NCI-H1105 treated with DMSO at 0.1 percent for 48 hours (cell line): Measurements from ENCODE around the gene PRKCE.
A peak's percentile ranks its signal among the peaks of the same experiment; 100 is the strongest.

ENCODE experiments used
- DNase-seq: peaks from one replicate; lab custom pipeline; 2025; lab: John Stamatoyannopoulos, UW

The PRKCE gene

DNA sequence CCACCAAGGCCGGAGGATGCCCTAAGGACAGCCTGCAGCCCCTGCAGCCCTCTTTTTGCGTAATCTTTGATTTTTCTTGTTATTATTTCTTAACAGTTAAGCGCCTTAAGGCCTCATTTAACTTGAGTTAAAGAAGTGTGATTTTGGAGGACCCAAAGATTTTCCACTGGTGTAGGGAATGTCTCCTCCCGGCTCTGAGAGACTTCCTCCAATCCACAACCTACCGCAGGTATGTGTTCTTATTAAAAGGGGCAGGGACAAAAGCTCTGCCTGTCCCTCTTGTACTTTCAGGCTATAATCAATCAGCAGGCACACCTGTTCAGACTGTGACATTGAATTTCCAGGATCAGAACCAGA, 285.1 kb downstream of the PRKCE start:
- no peak for DNase-seq

DNA sequence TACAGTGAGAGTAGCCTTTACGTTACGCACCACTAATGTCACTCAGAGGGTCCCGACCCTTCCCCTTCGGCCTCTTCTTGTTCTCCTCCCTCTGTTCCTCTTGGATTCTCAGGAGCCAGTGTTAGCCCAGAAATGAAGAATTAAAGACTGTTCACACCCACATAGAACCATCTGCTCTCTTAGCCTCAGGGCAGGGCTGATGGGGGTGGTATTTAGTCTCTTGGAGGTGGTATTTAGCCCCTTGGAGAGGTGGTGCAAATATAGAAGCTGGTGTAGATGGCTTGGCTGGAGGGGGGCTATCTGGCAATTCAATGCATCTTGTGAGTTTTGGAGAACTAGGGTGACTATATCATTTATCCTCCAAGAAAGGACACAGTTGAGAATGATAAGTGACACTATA, 286.5 kb downstream of the PRKCE start:
- DNase-seq: no peak

DNA sequence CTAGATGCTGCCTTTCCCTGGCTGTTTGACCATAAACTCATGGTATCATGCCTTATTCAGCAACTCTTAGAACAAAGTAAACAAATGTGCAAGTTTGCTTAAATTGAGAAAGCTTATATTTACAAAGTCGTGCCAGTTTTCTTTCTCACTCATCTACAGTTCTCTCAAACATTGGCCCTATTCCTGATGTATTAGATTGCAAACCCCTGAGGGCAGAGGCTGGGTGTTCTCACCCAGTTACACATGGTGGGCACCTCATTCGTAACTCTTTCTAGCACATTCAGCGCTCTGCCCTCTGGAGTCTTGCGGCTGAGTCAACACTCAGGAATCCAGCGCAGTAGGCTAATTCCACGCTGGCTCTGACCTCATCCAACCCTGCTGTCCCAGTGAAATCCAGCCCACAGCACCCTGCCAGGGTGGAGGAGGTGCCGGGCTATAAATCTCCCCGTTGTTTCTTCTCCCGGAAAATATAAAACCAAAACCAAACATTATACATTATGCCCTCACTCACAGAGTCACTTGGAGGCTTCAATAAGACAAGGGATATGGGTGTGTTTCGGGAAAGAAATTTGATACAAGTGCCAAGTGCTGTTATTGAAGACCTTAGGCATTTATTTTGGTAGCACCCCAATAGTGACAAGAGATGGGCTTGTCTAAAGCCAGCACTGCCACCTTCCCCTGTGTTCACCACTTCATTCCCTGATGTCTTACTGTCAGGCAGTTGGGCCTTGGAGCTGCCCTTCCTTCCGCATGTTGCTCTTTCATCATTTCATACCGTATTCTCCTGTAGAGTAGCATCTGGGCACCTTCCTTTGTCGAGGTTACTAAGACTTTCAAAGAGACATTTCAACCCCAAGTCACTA, 287.4 kb downstream of the PRKCE start:
- no peak for DNase-seq

DNA sequence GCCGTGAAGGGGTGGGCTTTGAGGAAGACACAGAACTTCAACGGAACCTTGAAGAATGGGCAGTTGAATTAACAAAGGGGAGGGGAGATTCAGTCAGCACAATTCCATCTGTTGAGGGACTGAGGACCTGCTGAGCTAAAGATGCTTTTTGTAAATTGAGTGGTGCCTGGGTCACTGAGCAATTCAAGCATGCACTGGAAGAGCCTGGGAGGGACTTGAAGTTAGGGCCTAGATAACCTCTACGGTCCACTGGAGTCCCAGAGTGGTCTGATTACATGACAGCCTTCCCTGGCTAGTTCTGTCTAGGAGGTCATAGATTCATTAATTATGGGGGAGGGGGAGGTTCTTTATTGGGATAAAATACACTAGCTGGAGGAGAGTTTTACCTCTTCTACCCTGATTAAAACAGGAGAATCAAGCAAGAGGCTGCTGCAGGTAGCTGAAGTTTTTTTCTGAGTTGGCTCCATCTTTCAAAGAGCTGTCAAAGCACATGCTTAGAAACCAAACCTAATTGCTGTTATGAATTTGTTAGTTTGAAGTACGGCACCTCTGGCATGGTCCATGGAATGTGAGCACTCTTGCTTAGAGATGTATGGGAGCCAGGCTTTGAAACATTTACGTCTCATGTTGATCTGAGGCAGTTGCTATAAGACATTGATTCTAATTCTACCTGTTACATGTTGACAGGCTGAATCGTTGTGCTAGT, 290.2 kb downstream of the PRKCE start:
- DNase-seq: no peak

DNA sequence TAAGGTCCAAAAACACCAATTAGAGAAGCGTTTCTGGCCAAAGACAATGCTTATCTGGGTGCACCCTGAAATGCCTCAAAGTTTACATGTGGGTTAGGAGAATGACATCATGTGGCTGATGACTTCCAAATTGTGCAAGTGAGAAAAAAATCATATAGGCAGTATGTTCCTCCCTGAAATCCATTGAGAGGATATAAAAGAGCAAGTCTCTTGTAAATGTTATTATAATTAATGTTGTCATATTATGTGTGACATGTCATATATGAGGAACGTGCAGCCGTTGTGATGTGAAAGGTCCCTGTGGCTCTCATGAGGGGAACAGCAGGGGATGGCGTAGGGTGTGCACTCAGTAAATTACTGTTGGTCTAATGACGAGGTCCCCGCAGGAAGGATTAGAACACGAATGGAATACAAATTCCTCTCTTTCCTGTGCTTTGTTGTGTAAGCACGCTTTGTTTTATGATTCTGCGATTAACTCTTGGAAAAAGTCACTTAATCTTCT, 290.8 kb downstream of the PRKCE start:
- DNase-seq: no peak

DNA sequence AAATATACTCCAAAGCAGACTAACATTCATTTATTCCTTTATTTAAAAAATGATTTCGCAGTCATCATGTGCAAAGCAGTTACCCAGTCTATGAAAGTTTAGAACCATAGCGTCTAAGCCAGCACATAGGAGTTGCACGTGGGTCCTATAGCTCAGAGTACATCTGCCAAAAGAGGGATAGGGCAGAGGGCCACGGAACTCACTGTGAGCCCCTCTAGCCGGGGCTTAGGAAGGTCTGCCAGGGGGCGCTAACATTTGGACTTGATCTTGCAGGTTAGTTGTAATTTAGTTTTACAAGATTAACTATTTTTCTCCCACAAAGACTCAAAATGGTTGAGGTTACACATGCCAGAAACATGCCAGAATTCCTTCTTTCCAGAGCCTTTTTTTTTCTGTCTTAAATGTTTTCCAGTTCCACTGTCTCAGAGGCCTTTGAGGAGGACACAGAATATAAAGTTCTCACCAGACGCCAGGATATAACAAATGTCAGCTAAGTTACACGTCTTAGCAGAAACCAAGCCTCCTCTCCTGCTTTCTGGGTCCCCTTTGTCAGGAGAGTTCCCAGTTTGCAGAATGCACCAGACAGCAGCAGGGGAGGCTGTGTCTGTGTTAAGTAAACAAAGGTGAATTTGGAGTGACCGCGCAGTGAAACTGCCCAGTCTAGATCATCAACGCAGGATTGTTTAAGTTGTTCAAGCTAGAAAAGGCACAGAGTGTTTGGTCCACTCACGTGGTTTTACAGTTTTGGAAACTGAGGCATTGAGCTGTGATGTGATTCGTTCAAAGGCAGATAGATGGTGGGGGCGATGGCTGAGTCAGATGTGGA, 292.0 kb downstream of the PRKCE start:
- DNase-seq: no peak

DNA sequence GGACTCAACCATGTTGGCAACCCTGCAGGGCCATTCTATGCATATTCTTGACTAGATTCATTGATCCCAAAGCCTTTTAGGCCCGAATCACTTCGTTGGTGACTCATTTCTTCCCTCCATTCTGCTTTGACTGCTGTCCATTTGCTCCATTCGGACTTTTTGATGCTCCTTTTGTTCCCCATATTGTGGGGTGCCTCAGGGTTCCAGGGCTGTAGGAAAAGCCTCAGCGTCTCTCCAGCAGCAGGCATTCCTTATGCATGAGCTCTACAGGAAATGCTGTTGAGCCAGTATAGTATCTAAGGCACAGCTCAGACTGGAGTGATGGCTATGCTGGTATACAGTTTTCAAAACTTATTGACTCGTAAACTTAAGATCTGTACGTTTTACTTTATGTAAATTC, 292.6 kb downstream of the PRKCE start:
- DNase-seq: no peak

DNA sequence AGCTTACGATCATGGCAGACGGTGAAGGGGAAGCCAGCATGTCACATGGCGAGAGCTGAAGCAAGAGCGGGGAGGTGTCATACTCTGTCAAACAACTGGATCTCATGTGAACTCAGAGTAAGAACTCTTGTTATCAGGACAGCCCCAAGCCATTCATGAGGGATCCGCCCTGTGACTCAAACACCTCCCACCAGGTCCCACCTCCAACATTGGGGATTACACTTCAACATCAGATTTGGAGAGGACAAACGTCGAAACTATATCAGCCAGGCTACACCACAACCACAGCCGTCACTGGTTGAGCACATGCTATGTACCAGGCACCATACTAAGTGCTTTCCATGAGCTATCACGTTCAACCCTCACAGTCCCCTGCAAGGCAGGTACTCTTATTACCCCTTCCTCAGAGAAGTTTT, 293.8 kb downstream of the PRKCE start:
- no peak for DNase-seq

DNA sequence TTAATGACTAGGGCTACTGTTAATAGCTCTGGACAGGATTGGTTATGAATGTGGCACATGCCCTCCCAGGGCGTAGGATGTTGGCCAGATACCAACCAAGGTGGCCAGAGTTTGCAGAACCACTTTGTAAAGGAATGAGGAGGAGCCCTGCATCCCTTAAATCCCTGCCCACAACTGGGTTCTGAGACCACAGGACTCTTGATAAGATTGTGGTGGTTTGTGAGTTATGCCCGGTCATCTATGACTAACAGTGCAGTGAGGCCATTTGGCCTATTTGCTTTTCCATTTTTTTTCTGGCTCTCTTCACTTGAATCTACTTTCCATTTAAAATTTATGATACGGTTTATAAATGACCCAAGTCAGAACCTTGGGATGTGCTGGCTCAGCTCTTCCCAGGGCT, 294.5 kb downstream of the PRKCE start:
- no peak for DNase-seq

DNA sequence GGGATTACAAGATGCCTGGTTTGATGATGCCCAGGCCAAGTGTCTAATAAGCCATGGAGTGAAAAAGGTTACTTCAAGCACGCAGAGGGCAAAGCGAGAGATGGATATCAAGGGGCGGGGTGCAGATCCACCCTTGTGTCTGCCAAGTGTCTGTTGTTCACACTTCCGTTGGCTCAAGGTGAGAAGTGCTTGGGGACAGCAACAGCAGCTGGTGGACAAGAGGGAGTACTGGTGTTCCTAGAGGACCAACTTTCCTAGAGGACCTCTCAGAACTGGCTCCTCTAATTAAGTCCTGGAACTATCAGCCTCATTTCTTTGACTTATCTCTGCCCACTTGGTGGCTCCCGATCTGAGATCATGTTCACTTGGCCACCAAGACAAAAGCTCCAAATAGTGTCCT, 299.1 kb downstream of the PRKCE start:
- DNase-seq: no peak

DNA sequence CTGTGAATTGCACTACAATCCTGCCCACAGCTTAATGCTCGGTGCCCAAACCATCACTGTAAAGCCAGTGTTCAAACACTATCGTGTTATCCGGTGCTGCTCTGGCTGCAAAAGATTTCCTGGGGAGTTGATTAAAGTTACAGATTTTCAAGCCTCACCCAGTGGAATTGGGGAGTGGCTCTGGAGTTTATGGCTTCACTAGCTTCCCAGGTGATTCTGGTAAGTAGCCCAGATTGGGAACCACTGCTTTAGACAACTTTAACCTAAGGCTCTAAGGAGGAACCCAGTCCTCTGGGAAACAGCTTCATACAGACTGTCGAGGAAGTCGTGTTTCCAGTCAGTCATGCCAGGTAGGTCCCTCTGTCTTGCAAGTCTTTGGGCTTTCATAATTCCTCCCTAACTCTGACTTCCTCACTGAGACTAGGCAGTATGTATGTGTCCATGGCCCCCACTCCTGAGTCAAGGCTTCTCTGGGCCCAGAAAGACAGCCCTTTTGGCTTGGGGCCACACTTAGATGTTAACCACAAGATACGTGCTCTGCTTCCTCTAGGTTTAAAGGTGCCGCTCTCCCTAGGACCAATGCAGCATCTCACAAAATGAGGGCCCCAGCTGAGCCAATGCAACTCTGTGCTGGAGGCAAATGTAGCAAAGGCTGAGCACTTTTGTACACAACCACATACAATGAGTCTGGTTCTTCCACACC, 299.7 kb downstream of the PRKCE start:
- DNase-seq: no peak

DNA sequence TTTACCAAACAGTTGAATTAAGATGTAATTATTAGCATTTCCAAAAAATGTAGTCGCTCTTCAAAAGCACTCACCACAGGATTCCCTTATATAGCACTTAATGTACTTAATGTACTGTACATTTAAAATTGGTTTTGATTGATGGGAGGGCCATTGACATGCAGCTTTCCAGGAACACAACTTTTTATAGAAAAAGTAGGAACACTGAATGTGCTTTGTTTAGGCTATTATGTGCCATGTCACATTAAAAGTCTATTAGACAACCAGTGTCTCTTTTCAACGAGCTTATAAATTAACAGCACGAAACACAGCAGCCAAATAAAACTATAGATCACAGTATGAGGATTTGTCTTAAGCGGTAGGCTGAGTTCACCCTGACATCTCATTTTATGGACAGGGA, 301.1 kb downstream of the PRKCE start:
- DNase-seq: no peak

DNA sequence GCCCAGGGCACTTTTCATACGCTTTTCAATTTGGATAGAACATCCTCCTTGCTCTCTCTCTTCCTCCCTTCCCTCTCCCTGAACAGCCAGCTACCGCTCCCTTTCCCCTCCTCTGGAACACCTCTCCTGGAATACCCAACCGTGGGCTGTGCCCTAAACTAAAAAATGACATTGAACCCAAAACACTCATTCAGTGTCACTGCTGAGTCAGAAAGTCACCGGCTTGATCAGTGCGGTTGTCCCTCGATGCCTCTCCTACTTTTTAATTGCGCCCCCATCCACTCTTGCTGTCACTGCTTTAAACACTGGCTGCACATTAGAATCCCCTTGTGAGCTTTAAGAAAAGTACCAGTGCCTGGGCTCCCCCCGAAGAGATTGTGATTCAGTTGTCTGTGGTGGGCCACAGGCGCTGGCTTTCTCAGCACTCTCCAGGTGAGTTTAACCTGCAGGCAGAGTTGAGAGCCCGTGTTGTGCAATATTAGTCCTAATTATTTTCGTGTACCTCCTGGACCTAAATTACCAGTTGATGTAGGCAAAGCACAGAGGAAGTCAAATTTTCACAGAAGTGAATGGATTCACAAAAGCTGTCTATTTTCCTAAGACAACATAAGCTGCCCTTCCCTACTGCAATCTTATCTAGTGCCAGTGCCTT, 302.0 kb downstream of the PRKCE start:
- DNase-seq: no peak

DNA sequence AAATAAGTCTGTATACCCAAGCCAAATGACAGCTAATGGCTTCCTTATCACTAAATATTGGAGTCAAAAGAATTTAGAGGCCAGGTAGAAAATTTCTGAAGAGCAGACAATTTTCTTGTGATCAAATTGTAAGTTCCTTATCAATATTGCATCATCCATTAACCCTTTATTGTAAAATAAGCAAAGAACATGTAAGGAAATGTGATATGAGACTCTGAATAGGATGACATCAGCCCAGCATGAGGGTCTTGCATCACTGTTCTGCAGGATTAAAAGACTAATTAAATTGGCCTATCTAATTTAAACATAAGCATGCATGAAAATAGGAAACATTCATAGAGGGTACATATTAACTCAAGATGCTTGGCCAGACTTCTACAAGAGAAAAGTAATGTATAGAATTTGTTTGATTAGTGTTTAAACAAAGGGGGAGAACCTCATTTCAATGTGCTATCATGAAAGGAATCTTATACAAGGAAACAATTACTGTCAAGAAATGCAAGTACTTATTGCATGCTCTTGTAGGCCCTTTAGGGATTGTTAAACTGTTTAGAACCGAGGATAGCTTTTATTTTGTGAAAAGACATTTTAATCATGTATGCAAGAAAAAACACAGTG, 302.9 kb downstream of the PRKCE start:
- no peak for DNase-seq

DNA sequence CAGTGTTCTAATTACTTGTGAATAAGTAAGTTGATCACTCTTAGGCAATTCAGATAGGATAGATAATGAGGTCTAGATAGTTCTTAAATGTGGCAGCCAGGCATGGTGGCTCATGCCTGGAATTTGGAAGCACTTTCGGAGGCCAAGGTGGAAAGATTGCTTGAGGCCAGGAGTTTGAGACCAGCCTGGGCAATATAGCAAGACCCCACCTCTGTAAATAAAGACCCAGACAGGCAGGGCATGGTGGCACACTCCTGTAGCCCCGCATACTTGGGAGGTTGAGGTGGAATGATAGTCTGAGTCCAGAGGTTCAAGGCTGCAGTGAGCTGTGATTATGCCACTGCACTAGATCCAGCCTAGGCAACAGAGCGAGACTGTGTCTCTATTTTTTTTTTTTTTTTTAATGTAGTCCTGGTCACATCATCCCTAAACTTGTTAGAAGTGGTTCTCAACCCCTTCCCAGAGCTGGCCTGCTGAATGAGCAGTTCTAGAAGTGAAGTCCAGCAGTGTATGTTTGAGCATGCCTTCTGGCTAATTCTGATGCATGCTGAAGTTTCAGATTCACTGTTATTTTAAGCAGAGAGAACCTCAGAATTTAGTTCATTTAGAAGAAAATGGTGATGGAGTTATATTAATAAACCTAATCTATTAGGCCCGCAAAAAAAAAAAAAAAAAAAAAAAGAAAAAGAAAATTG, 306.2 kb downstream of the PRKCE start:
- no peak for DNase-seq

DNA sequence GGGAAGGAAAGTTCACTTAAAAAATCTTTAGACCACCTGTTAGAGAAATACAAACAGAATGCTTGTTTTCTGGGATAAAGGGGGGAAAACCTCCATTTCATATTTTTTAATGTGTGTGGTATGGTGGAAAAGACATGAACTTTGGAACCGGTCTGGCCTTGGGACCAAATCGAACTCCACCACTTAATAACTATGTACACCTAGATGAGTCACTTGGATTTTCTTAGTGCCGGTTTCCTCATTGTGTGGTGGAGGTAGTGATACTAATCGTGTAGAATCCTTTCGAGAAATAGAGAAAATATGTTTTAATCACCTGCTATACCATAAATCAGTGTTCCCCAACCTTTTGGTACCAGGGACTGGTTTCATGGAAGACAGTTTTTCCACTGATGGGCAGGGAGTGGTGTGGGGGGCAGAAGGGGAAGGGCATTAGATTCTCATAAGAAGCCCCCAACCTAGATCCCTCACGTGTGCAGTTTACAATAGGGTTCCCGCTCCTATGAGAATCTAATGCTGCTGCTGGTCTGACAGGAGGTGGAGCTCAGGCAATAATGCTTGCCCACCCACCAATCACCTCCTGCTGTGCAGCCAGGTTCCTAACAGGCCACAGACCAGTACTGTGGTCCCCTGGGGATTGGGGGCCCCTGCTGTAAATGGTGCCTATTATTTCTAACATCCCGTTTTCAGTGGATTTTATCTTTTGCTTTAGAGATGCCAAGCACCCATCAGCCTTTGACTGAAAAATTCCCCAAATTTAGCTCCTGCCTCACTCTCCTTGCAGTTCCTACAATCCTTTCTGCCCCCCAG, 308.8 kb downstream of the PRKCE start:
- DNase-seq: no peak

DNA sequence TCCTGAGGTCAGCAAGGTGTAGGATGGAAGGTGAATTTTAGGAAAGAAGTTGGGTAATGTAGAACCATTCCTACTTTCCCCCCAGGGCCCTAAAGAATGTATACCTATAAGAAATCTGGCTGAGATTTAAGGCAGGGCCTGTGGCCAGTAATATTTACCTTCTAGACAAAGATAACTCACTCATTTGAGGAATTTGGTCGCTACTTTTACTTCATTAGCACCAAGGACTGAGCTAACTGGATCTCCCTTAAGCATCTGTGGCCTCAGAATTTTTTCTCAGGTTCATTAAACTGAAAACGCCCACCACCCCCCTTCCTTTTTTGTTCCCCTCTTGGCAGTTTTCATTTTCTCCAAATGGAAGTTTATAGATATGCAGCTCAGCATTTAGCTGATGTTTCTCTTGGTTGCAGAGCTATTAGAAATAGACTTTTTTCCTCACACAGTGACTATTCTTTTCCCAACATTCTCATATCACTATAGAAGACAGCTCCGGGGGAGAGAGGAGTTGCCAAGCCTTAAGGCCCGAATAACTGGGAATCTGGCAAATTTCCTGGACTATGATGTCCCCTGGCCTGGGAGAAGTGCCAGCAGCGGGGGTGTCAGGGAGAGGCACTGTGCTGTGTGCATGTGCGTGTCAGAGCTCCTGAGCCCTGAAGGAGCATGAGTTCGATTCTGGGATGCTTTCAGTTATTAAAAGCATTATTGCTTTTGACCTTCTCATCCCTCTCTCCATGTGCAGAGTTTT, 310.9 kb downstream of the PRKCE start:
- DNase-seq: peak; percentile 36

DNA sequence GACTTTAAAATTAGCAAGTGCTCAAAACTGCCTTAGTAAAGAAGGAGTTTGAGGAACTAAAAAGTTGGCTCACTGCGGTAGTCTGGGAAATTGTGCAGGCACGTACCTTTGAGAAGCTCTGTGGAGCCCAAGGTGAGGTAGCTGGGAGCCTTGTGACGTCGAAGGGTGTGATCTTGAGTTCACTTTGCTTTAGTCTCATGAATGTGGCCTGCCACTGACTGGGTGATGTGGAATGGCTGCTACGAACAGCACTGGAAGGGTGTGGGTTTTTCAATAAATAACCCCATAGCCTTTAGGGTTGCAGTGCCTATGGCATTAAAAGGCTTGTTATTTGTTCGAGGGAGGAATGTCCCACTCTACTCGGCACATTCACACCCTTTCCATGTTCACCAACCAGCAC, 312.3 kb downstream of the PRKCE start:
- DNase-seq: no peak
